Aorta (tissue), 4 donors: ENCODE results near the gene MEGF8. TPM values are rescaled to one million over a fixed set of nuclear protein-coding genes. Genes with fewer than 3 reads are reported as not detected.

Experiments used
- microRNA-seq, 2 donors: library from miRNA; unstranded; fragments of <30 nt; microRNA quantifications; one replicate each; pipeline ENCODE4 v1.2.0, GENCODE V29; 2020
- polyA plus RNA-seq, 2 donors: library from polyadenylated mRNA; stranded (reverse); fragments of 200-250 nt; gene quantifications; one replicate each; pipeline ENCODE4 v1.2.3, GENCODE V29; 2013
- total RNA-seq, 2 donors: library from RNA; stranded (reverse); fragmentation: NEBNext Ultra II Directional; extraction: Animal tissue kit (Norgen Biotek cat#: 25700); gene quantifications; one replicate each; pipeline ENCODE4 v1.2.1, GENCODE V29; 2021
- donor health status: healthy with polysubstance abuse.
- donor health status: Bipolar disorder and iron deficiency.
- donor health status: DM: no; HTN: no; CAD: no.
- donor health status: DM: yes; HTN: yes; CAD: no.

MEGF8 gene
- total and polyA plus RNA-seq, 4 donors, result 5.9 to 26.4 (median 12.3) TPM

Small RNA genes within 50 kb of the gene (microRNA-seq; reads per million reads assigned to microRNA genes)
- 0 reads per million in 2 donors for gene MIR8077

Other genes with a start within 250 kb of the MEGF8 start
- 10 to 100 TPM in 1 of 2 donors, 1 to 10 TPM in 1; 9.0 to 10.3 TPM for gene ZNF574, start 249.5 kb upstream of the MEGF8 start, total RNA-seq
- 1 to 10 TPM; 2.4 to 6.8 TPM for gene ZNF574, start 249.5 kb upstream of the MEGF8 start, polyA plus RNA-seq
- gene POU2F2, start 193.2 kb upstream of the MEGF8 start, total RNA-seq, result 1 to 10 TPM; 2.7 to 9.0 TPM
- 1 to 10 TPM; 2.3 to 5.9 TPM for gene POU2F2, start 193.2 kb upstream of the MEGF8 start, polyA plus RNA-seq
- gene DEDD2, start 108.0 kb upstream of the MEGF8 start, total RNA-seq, result 10 to 100 TPM; 16.4 to 19.6 TPM
- 10 to 100 TPM; 19.8 to 33.8 TPM for gene DEDD2, start 108.0 kb upstream of the MEGF8 start, polyA plus RNA-seq
- 10 to 100 TPM in 1 of 2 donors, 1 to 10 TPM in 1; 8.2 to 12.3 TPM for gene ZNF526, start 105.3 kb upstream of the MEGF8 start, total RNA-seq
- 1 to 10 TPM; 2.6 to 2.8 TPM for gene ZNF526, start 105.3 kb upstream of the MEGF8 start, polyA plus RNA-seq
- gene GSK3A, start 83.0 kb upstream of the MEGF8 start, total RNA-seq, result 10 to 100 TPM; 28.8 to 34.4 TPM
- 10 to 100 TPM; 36.1 to 40.7 TPM for gene GSK3A, start 83.0 kb upstream of the MEGF8 start, polyA plus RNA-seq
- 10 to 100 TPM; 74.9 to 99.5 TPM for gene ERF, start 70.5 kb upstream of the MEGF8 start, total RNA-seq
- 10 to 100 TPM; 19.7 to 44.2 TPM for gene ERF, start 70.5 kb upstream of the MEGF8 start, polyA plus RNA-seq
- 100 to 1,000 TPM; 103 to 104 TPM for gene CIC, start 56.4 kb upstream of the MEGF8 start, total RNA-seq
- gene CIC, start 56.4 kb upstream of the MEGF8 start, polyA plus RNA-seq, result 10 to 100 TPM; 14.3 to 44.6 TPM
- under 1 TPM; 0.23 to 0.45 TPM for gene PRR19, start 23.5 kb upstream of the MEGF8 start, total RNA-seq
- gene PRR19, start 23.5 kb upstream of the MEGF8 start, polyA plus RNA-seq, result not detected
- 1 to 10 TPM; 4.8 to 9.3 TPM for gene PAFAH1B3, start 23.0 kb upstream of the MEGF8 start, total RNA-seq
- gene PAFAH1B3, start 23.0 kb upstream of the MEGF8 start, polyA plus RNA-seq, result 1 to 10 TPM; 2.3 to 8.4 TPM
- not detected for gene TMEM145, start 12.3 kb upstream of the MEGF8 start, total RNA-seq
- gene TMEM145, start 12.3 kb upstream of the MEGF8 start, polyA plus RNA-seq, result not detected
- 1 to 10 TPM in 1 of 2 donors, not detected in 1; 1.1 TPM for gene CNFN, start 64.7 kb downstream of the MEGF8 start, total RNA-seq
- 1 to 10 TPM in 1 of 2 donors, under 1 TPM in 1; 0.51 to 3.0 TPM for gene CNFN, start 64.7 kb downstream of the MEGF8 start, polyA plus RNA-seq
- 10 to 100 TPM in 1 of 2 donors, 1 to 10 TPM in 1; 7.4 to 12.1 TPM for gene LIPE, start 101.8 kb downstream of the MEGF8 start, total RNA-seq
- gene LIPE, start 101.8 kb downstream of the MEGF8 start, polyA plus RNA-seq, result 1 to 10 TPM; 1.4 to 3.6 TPM
- not detected for gene CXCL17, start 117.3 kb downstream of the MEGF8 start, total RNA-seq
- gene CXCL17, start 117.3 kb downstream of the MEGF8 start, polyA plus RNA-seq, result under 1 TPM; 0.08 to 0.38 TPM
- gene CEACAM1, start 202.8 kb downstream of the MEGF8 start, total RNA-seq, result 1 to 10 TPM; 5.1 to 5.2 TPM
- gene CEACAM1, start 202.8 kb downstream of the MEGF8 start, polyA plus RNA-seq, result 1 to 10 TPM in 1 of 2 donors, under 1 TPM in 1; 0.79 to 5.6 TPM